GM10248 (cell line): Measurements from ENCODE around the gene PTRH1.

Source experiments
- CTCF ChIA-PET: fragments of 300-600 bp; sonication (Branson Sonifier 250); formaldehyde crosslinking; extraction: SDS; loops from one replicate; lab custom pipeline; 2021; ENCODE audit warnings: antibody characterized with exemption; lab: Yijun Ruan, JAX
- POLR2A ChIA-PET: fragments of 350-650 bp; sonication (Branson Sonifier 250); formaldehyde crosslinking; extraction: SDS; loops from one replicate; lab custom pipeline; 2020; ENCODE audit warnings: antibody characterized with exemption; lab: Yijun Ruan, JAX
- DNase-seq: peaks from one replicate; pipeline ENCODE4 v3.0.0; 2012; ENCODE audit errors: extremely low spot score
- CTCF ChIP-seq: IDR thresholded peaks from 2 replicates; pipeline ENCODE4 v1.5.1; 2012; ENCODE audit warnings: mild to moderate bottlenecking, low read depth; ENCODE audit errors: extremely low read depth, missing control alignments, control extremely low read depth

PTRH1 gene

GRCh38 chr9:127741831-127742434 is 26.5 kb upstream of the PTRH1 start:
- TF ChIP-seq CTCF: no peak
- no peak for DNase-seq
- ChIA-PET POLR2A (interaction anchor here (0.5 kb wide), 1 partner anchor 72 kb away, joined by 5 read pairs; no protein-coding TSS in a partner anchor), CTCF (interaction anchor here (0.9 to 4.7 kb wide), 5 partner anchors 11 to 179 kb away, joined by 3 to 17 read pairs (median 4); no protein-coding TSS in a partner anchor)

GRCh38 chr9:127739614-127740330 is 24.3 kb upstream of the PTRH1 start:
- DNase-seq: no peak
- POLR2A ChIA-PET: no interaction called here
- CTCF ChIA-PET: interaction anchor here (1.1 to 4.7 kb wide), 4 partner anchors 24 to 181 kb away, joined by 3 to 17 read pairs (median 8); no protein-coding TSS in a partner anchor
- TF ChIP-seq CTCF: no peak

GRCh38 chr9:127738666-127739065 is 23.2 kb upstream of the PTRH1 start:
- CTCF ChIA-PET: interaction anchor here (1.0 to 1.4 kb wide), 2 partner anchors 46 to 131 kb away, joined by 3 to 5 read pairs; no protein-coding TSS in a partner anchor
- TF ChIP-seq CTCF: no peak
- DNase-seq: no peak
- POLR2A ChIA-PET: no interaction called here

GRCh38 chr9:127735530-127736185 is 20.2 kb upstream of the PTRH1 start:
- TF ChIP-seq CTCF: no peak
- CTCF ChIA-PET: interaction anchor here (0.9 to 3.6 kb wide), 50 partner anchors 9 to 235 kb away, joined by 3 to 62 read pairs (median 6); partner anchors contain the start of genes CDK9, CFAP157, FPGS and PTRH1
- no peak for DNase-seq
- POLR2A ChIA-PET: interaction anchor here (0.6 to 1.4 kb wide), 4 partner anchors 30 to 204 kb away, joined by 3 to 5 read pairs (median 3); partner anchors contain the start of gene ST6GALNAC4

- peak; percentile 99 for DNase-seq
- peak; percentile 99 for TF ChIP-seq CTCF
- ChIA-PET POLR2A (interaction anchor here (0.6 to 1.4 kb wide), 7 partner anchors 19 to 204 kb away, joined by 3 to 5 read pairs (median 3); partner anchors contain the start of genes PTRH1, ST6GALNAC4 and TTC16), CTCF (interaction anchor here (0.6 to 3.6 kb wide), 81 partner anchors 9 to 556 kb away, joined by 3 to 62 read pairs (median 5); partner anchors contain the start of genes CDK9, CFAP157, DPM2 and FPGS)
Observed at GRCh38 chr9:127734747-127735529, 19.5 kb upstream of the PTRH1 start, which contains the start of gene TOR2A. Gene TOR2A, minus strand, starts transcription at chr9:127735294. Its CDS starts 24 bp downstream, at chr9:127735270.
